Activated T-cell treated with anti-CD3 and anti-CD28 coated beads for 24 hours (primary cell): Measurements from ENCODE around the gene MAP4K1.
"Not testable (repeated sequence)": the region's sequence is repeated elsewhere in the genome, so short reads cannot be mapped to it uniquely, and the experiment has no call there.

Experiments used
- DNase-seq: peaks from one replicate; pipeline ENCODE4 v3.0.0-alpha.2; 2020; ENCODE audit warnings: low read depth

Gene MAP4K1

DNA sequence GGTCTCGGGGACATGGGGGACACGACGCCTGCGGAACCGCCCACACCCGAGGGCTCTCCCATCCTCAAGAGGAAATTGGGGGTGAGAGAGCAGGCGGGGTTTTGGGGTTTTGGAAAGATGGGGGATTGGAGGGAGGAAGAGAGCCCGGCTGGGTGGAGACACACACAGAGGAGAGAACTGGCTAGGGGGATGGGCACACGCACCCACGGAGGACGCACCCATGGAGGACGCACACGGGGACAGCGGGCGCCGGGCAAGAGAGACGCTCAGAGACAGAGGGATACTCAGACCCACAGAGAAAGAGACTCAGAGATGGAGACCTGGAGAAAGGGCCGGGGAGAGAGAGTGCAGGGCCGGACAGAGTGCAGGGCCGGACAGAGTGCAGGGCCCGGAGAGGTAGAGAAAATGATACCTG is 52.1 kb downstream of the MAP4K1 start:
- DNase-seq = no peak

DNA sequence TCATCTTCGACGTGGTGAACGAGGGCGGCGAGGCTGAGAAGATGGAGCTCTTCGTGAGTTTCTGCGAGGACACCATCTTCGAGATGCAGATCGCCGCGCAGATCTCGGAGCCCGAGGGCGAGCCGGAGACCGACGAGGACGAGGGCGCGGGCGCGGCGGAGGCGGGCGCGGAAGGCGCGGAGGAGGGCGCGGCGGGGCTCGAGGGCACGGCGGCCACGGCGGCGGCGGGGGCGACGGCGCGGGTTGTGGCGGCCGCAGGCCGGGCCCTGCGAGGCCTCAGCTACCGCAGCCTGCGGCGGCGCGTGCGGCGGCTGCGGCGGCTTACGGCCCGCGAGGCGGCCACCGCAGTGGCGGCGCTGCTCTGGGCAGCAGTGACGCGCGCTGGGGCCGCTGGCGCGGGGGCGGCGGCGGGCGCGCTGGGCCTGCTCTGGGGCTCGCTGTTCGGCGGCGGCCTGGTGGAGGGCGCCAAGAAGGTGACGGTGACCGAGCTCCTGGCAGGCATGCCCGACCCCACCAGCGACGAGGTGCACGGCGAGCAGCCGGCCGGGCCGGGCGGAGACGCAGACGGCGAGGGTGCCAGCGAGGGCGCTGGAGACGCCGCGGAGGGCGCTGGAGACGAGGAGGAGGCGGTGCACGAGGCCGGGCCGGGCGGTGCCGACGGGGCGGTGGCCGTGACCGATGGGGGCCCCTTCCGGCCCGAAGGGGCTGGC is 52.6 kb downstream of the MAP4K1 start:
- no peak for DNase-seq

- DNase-seq = no peak
Measured at GRCh38 chr19:38563475-38563874, 54.3 kb downstream of the MAP4K1 start.

DNA sequence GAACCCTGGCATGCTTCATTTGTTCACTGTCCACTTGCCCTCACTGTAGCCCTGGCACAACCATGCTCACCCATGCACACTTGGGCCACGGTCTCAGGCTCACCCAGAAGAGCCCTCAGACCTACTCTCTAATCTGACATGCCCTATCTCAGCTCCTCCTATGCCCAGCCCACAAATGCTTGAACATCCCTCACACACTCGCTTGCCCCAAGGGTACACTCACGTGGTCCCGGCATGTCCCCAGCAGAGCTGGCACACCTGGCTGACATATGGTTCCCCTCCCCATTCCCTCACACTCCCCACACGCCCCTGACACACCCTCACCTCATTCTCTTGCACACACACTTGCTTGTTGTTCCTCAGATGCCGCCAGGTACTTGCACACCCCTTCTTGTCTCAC is 55.7 kb downstream of the MAP4K1 start:
- DNase-seq = no peak

GRCh38 chr19:38561658-38562057 is 56.1 kb downstream of the MAP4K1 start:
- no peak for DNase-seq

DNA sequence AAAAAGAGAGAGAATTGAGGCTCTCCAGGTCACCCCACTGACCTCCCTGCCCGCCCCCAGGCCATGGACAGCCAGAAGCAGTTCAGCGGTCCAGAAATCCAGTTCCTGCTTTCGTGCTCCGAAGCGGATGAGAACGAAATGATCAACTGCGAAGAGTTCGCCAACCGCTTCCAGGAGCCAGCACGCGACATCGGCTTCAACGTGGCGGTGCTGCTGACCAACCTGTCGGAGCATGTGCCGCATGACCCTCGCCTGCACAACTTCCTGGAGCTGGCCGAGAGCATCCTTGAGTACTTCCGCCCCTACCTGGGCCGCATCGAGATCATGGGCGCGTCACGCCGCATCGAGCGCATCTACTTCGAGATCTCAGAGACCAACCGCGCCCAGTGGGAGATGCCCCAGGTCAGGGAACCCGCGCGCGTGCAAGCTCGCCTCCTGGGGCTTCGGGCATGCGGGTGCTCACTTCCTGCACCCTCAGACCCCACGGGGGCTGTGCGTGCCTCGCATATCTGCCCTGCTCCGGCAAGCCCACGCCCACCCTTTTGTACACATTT is 56.6 kb downstream of the MAP4K1 start:
- DNase-seq = no peak

DNA sequence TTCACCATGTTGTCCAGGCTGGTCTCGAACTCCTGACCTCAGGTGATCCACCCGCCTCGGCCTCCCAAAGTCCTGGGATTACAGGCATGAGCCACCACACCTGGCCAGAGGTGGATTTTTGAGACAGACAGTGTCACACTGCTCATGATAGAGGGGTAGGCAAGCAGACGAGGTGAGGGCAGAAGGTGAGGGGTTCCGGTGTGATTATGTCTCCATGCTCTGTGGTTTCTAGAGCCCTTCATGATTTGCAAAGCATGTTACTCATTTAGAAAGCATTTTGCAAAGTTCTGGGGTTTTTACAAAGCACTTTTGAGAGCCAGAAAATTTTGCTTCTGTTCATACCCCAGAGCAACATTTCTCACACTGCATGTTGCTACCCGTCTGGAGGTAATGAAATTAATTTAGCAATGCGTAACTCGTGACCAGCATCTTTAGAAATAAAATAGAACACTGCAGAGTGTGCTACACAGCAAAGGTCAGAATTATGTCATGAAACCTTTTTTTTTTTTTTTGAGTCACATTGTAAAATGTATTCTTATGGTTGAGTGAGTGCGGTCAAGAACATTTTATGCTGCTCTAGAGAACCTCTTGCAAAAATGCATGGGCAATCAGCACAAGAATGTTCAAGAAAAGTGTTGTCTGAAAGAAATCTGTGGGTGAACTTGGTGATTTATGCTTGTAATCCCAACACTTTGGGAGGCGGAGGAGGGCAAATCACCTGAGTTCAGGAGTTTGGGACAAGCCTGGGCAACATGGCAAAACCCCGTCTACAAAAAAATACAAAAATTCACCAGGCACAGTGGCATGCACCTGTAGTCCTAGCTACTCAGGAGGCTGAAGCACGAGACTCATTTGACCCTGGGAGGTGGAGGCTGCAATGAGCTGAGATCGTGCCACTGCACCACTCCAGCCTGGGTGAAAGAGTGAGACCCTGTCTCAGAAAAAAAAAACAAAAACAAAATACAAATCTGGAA is 58.0 kb downstream of the MAP4K1 start:
- no peak for DNase-seq

GRCh38 chr19:38558933-38559332 is 58.8 kb downstream of the MAP4K1 start:
- DNase-seq = not testable (repeated sequence)

DNA sequence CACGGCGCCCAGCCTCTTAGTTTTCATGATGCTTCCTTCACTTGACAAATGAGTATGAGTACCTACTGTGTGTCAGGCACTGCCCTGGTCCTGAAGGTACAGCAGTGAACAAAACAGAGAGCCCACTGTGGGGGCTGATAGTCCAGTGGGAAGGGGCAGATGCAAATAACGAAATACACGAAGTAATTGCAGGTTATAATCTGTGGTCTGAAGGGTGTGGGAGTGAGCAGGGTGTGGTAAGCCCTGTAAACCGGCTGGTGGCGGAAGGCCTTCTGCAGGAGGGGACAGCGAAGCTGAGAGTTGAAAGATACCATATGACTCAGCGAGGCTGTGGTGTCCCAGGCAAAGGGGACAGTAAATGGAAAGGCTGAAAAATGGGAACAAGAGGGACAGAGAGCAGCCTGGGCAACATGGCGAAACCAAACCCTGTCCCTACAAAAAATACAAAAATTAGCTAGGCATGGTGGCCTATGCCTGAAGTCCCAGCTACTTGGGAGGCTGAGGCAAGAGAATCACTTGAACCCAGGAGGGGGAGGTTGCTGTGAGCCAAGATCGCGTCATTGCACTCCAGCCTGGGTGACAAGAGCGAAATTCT is 60.5 kb downstream of the MAP4K1 start:
- no peak for DNase-seq

GRCh38 chr19:38556521-38557174 is 61.1 kb downstream of the MAP4K1 start:
- no peak for DNase-seq

DNA sequence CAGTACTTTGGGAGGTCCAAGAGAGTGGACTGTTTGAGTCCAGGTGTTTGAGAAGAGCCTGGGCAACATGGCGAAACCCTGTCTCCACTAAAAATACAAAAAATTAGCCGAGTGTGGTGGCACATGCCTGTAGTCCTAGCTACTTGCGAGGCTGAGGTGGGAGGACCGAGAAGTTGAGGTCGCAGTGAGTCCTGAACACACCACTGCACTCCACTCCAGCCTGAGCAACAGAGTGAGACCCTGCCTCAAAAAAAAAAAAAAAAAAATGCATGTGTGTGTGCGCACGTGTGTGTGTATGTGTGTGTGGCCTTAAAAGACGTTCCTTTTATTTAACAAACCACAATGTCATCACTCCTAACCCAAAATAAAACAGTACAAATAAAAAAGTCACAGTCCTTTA is 62.6 kb downstream of the MAP4K1 start:
- DNase-seq = no peak

DNA sequence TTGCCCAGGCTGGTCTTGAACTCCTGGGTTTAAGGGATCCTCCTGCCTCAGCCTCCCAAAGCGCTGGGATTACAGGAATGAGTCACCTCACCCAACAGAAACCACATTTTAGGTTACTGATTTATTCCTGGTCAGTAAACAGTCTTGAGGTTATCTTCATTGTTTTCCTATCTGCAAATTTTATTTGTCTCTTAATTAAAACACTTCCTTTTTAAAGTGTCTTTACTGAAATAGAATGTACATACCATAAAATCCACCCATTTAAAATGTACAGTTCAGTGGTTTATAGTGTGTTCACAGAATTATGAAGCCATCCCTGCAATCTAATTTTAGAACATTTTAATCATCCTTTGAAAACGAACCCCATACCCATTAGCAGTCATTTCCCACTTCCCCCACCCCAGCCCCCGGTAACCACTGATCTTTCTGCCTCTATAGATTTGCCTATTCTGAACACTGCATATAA is 63.0 kb downstream of the MAP4K1 start:
- no peak for DNase-seq

DNA sequence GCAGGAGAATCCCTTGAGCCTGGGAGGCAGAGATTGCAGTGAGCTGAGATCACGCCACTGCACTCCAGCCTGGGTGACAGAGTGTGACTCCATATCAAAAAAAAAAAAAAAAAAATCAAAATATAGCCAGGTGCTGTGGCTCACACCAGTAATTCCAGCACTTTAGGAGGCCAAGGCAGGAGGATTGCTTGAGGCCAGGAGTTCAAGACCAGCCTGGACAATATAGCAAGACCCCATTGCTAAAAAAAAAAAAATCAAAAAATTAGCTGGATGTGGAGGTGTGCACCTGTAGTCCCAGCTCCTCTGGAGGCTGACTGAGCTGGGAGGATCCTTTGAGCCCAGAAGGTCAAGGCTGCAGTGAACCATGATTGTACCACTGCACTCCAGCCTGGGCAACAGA is 64.5 kb downstream of the MAP4K1 start:
- not testable (repeated sequence) for DNase-seq

- peak; percentile 33 for DNase-seq
Measured at GRCh38 chr19:38551450-38551813, 66.3 kb downstream of the MAP4K1 start.

DNA sequence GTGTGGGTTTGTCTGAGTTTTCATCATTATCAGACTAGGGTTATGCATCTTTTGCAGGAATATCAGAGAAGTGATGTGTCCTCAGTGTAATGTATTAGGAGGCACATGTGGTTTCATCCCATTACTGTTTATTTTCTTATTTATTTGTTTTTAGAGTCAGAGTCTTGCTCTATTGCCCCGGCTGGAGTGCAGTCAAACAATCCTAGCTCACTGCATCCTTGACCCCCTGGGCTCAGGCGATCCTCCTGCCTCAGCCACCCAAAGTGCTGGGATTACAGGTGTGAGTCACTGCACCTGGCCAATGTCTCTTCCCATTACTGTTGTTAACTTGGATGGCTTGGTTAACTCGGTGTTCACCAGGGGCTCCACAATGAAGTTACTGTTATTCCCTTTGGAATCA is 67.4 kb downstream of the MAP4K1 start:
- no peak for DNase-seq

GRCh38 chr19:38549942-38550341 is 67.8 kb downstream of the MAP4K1 start:
- no peak for DNase-seq

GRCh38 chr19:38549061-38549460 is 68.7 kb downstream of the MAP4K1 start:
- no peak for DNase-seq

- no peak for DNase-seq
Measured at GRCh38 chr19:38547421-38547820, 70.3 kb downstream of the MAP4K1 start.

- no peak for DNase-seq
Measured at GRCh38 chr19:38545596-38545995, 72.2 kb downstream of the MAP4K1 start.

GRCh38 chr19:38544569-38545315 is 73.0 kb downstream of the MAP4K1 start:
- DNase-seq = no peak
